HEK293T (cell line): ENCODE results near the gene GZF1.

Experiments
- CTCF ChIA-PET: fragments of 350-600 bp; formaldehyde crosslinking; extraction: SDS; loops from one replicate; lab custom pipeline; 2021; ENCODE audit warnings: antibody characterized with exemption, inconsistent platforms; lab: Yijun Ruan, JAX
- POLR2A ChIA-PET: fragments of 350-600 bp; formaldehyde crosslinking; extraction: SDS; loops from one replicate; lab custom pipeline; 2020; ENCODE audit warnings: antibody characterized with exemption, inconsistent platforms; lab: Yijun Ruan, JAX
- DNase-seq: peaks from one replicate; pipeline ENCODE4 v3.0.0; 2012; ENCODE audit warnings: mixed read lengths; ENCODE audit errors: extremely low spot score
- ARNT ChIP-seq: fragments of 450-650 bp; IDR thresholded peaks from 2 replicates; pipeline ENCODE4 v1.6.1; 2017; ENCODE audit warnings: mild to moderate bottlenecking
- BHLHE40 ChIP-seq: fragments of 450-650 bp; IDR thresholded peaks from 2 replicates; pipeline ENCODE4 v1.6.1; 2016; ENCODE audit warnings: mild to moderate bottlenecking, moderate library complexity, borderline replicate concordance
- CTBP1 ChIP-seq: fragments of 450-650 bp; IDR thresholded peaks from 2 replicates; pipeline ENCODE4 v1.6.1; 2016; ENCODE audit warnings: borderline replicate concordance
- ELF4 ChIP-seq: fragments of 450-650 bp; IDR thresholded peaks from 2 replicates; pipeline ENCODE4 v1.6.1; 2017; ENCODE audit warnings: antibody characterized with exemption
- FOXA1 ChIP-seq: fragments of 450-650 bp; IDR thresholded peaks from 2 replicates; pipeline ENCODE4 v1.6.1; 2016; ENCODE audit warnings: mild to moderate bottlenecking
- FOXK2 ChIP-seq: fragments of 450-650 bp; IDR thresholded peaks from 2 replicates; pipeline ENCODE4 v1.6.1; 2016; ENCODE audit warnings: mild to moderate bottlenecking
- FOXM1 ChIP-seq: fragments of 450-650 bp; IDR thresholded peaks from 2 replicates; pipeline ENCODE4 v1.6.1; 2017; ENCODE audit warnings: mild to moderate bottlenecking, borderline replicate concordance
- HDGF ChIP-seq: fragments of 450-650 bp; IDR thresholded peaks from 2 replicates; pipeline ENCODE4 v1.6.1; 2017; ENCODE audit warnings: antibody characterized with exemption, borderline replicate concordance
- L3MBTL2 ChIP-seq: fragments of 450-650 bp; conservative IDR thresholded peaks from 2 replicates; pipeline ENCODE4 v1.6.1; 2016; ENCODE audit warnings: mild to moderate bottlenecking
- LEF1 ChIP-seq: fragments of 450-650 bp; IDR thresholded peaks from 2 replicates; pipeline ENCODE4 v1.6.1; 2017; ENCODE audit warnings: mild to moderate bottlenecking, borderline replicate concordance
- NFRKB ChIP-seq: fragments of 450-650 bp; IDR thresholded peaks from 2 replicates; pipeline ENCODE4 v1.6.1; 2016; ENCODE audit warnings: mild to moderate bottlenecking, moderate library complexity
- PKNOX1 ChIP-seq: fragments of 450-650 bp; IDR thresholded peaks from 2 replicates; pipeline ENCODE4 v1.6.1; 2016
- SP1 ChIP-seq: fragments of 450-650 bp; IDR thresholded peaks from 2 replicates; pipeline ENCODE4 v1.6.1; 2017
- SUZ12 ChIP-seq: fragments of 450-650 bp; IDR thresholded peaks from 2 replicates; pipeline ENCODE4 v1.6.1; 2016; ENCODE audit warnings: mild to moderate bottlenecking
- TARDBP ChIP-seq: fragments of 450-650 bp; IDR thresholded peaks from 2 replicates; pipeline ENCODE4 v1.6.1; 2016
- ZNF384 ChIP-seq: fragments of 450-650 bp; IDR thresholded peaks from 2 replicates; pipeline ENCODE4 v1.6.1; 2016

GZF1 gene

GRCh38 chr20:23406880-23407279 lies 44.9 kb downstream of the GZF1 start:
- ChIA-PET CTCF (no interaction called here), POLR2A (no interaction called here)
- DNase-seq = no peak
- no peak for TF ChIP-seq HDGF

GRCh38 chr20:23407781-23408464 lies 45.9 kb downstream of the GZF1 start:
- TF ChIP-seq SUZ12 (no peak), L3MBTL2 (no peak), NFRKB (no peak), FOXM1 (no peak), SP1 (no peak), FOXA1 (no peak), ELF4 (no peak), LEF1 (no peak), ARNT (no peak), ZNF384 (no peak), HDGF (no peak), FOXK2 (no peak), CTBP1 (no peak), BHLHE40 (no peak), PKNOX1 (no peak), TARDBP (no peak)
- ChIA-PET CTCF (no interaction called here), POLR2A (no interaction called here)
- no peak for DNase-seq

GRCh38 chr20:23408957-23409356 lies 47.0 kb downstream of the GZF1 start:
- ChIA-PET CTCF (no interaction called here), POLR2A (interaction anchor here (0.6 kb wide), 1 partner anchor 13 kb away, joined by 3 read pairs; the partner anchor contains the start of gene NAPB)
- no peak for TF ChIP-seq ARNT
- no peak for TF ChIP-seq ZNF384
- TF ChIP-seq FOXA1 = no peak
- no peak for DNase-seq

GRCh38 chr20:23409800-23410199 lies 47.8 kb downstream of the GZF1 start:
- TF ChIP-seq ZNF384 (no peak), FOXK2 (no peak), BHLHE40 (no peak), HDGF (no peak), LEF1 (no peak), TARDBP (no peak), NFRKB (no peak), ARNT (no peak), FOXM1 (no peak), PKNOX1 (no peak), ELF4 (no peak), FOXA1 (no peak), SUZ12 (no peak), SP1 (no peak), CTBP1 (no peak), L3MBTL2 (no peak)
- CTCF ChIA-PET = no interaction called here
- DNase-seq = no peak
- POLR2A ChIA-PET = interaction anchor here (0.6 kb wide), 1 partner anchor 12 kb away, joined by 3 read pairs; the partner anchor contains the start of gene NAPB

GRCh38 chr20:23410916-23411695 lies 49.1 kb downstream of the GZF1 start:
- ChIA-PET CTCF (no interaction called here), POLR2A (no interaction called here)
- TF ChIP-seq SUZ12 = no peak
- no peak for TF ChIP-seq PKNOX1
- no peak for TF ChIP-seq TARDBP
- TF ChIP-seq LEF1 = no peak
- TF ChIP-seq BHLHE40 = no peak
- TF ChIP-seq L3MBTL2 = no peak
- no peak for TF ChIP-seq NFRKB
- TF ChIP-seq FOXA1 = no peak
- TF ChIP-seq FOXM1 = no peak
- no peak for DNase-seq

GRCh38 chr20:23412026-23412425 lies 50.0 kb downstream of the GZF1 start:
- no peak for DNase-seq
- POLR2A ChIA-PET = no interaction called here
- TF ChIP-seq CTBP1 (no peak), LEF1 (no peak), TARDBP (no peak), SP1 (no peak), NFRKB (no peak), FOXM1 (no peak), ARNT (no peak), HDGF (no peak), L3MBTL2 (no peak), FOXA1 (no peak), BHLHE40 (no peak), ZNF384 (no peak)
- CTCF ChIA-PET = no interaction called here
